Activated CD4-positive, alpha-beta T cell treated with anti-CD3 and anti-CD28 coated beads for 24 hours (primary cell): ENCODE measurements around the gene ABHD12B.
"Not testable (repeated sequence)": the region's sequence is repeated elsewhere in the genome, so short reads cannot be mapped to it uniquely, and the experiment has no call there.

Experiments
- DNase-seq, 2 donors: peaks; one replicate each; pipeline ENCODE4 v3.0.0-alpha.2; 2020; ENCODE audit warnings: low read depth in 2 of 2

Gene ABHD12B

GRCh38 chr14:50935126-50936015, 63.5 kb downstream of the ABHD12B start:
- no peak for DNase-seq

- DNase-seq: no peak
Measured at GRCh38 chr14:50936016-50936340, 64.1 kb downstream of the ABHD12B start.

- DNase-seq: no peak
Measured at GRCh38 chr14:50936882-50937281, 65.0 kb downstream of the ABHD12B start.

- DNase-seq: no peak
Measured at GRCh38 chr14:50937325-50937724, 65.5 kb downstream of the ABHD12B start.

GRCh38 chr14:50937800-50938199, 65.9 kb downstream of the ABHD12B start:
- DNase-seq: no peak

- DNase-seq: no peak
Measured at GRCh38 chr14:50941151-50941550, 69.3 kb downstream of the ABHD12B start.

- not testable (repeated sequence) for DNase-seq
Measured at GRCh38 chr14:50941638-50942037, 69.8 kb downstream of the ABHD12B start.

- no peak for DNase-seq
Measured at GRCh38 chr14:50943261-50943942, 71.5 kb downstream of the ABHD12B start.

GRCh38 chr14:50943943-50944646, 72.2 kb downstream of the ABHD12B start, which contains the start of gene PYGL:
Gene PYGL (minus strand): TSS chr14:50944483. CDS start chr14:50944403, 80 bp downstream.
- DNase-seq: peak in 1 of 2 donors; percentile 14

GRCh38 chr14:50944647-50945413, 73.0 kb downstream of the ABHD12B start:
- DNase-seq: no peak

- DNase-seq: no peak
Measured at GRCh38 chr14:50946234-50946935, 74.5 kb downstream of the ABHD12B start.

- no peak for DNase-seq
Measured at GRCh38 chr14:50947446-50947845, 75.6 kb downstream of the ABHD12B start.

- no peak for DNase-seq
Measured at GRCh38 chr14:50948205-50948604, 76.4 kb downstream of the ABHD12B start.

- no peak for DNase-seq
Measured at GRCh38 chr14:50951032-50951431, 79.2 kb downstream of the ABHD12B start.

GRCh38 chr14:50953502-50953901, 81.6 kb downstream of the ABHD12B start:
- DNase-seq: no peak
